ENCODE data around the gene RAD51B. TPM values are rescaled to one million over a fixed set of nuclear protein-coding genes. Genes with fewer than 3 reads are reported as not detected.
"Not testable (repeated sequence)": the region's sequence is repeated elsewhere in the genome, so short reads cannot be mapped to it uniquely, and the experiment has no call there.

RAD51B gene
- total RNA-seq, 6 donors from 2014 or later, result 10.6 to 63.9 (median 18.4) TPM

GRCh38 chr14:68301219-68301618 lies 481.6 kb downstream of the RAD51B start:
- DNase-seq, result no peak
- TF ChIP-seq EP300 (IDR thresholded peaks at IDR 0.05) (no peak), CTCF (IDR thresholded peaks at IDR 0.05) (no peak), POLR2AphosphoS5 (IDR thresholded peaks at IDR 0.05) (no peak), POLR2A (IDR thresholded peaks at IDR 0.05) (no peak)
- WGBS, 2 donors, result 26 to 51% methylated on average over 1 of the region's 1 CpG

GRCh38 chr14:68302938-68303337 lies 483.4 kb downstream of the RAD51B start:
- not testable (repeated sequence) for H3K27ac ChIP-seq; H3K36me3 ChIP-seq; H3K4me3 ChIP-seq; H3K9me3 ChIP-seq; H3K27me3 ChIP-seq; DNase-seq; ATAC-seq (ENCODE audit: low FRiP score in 2 of 2)
- WGBS, 2 donors, result 95 to 96% methylated on average over 2 of the region's 2 CpGs
- peaks cover 2 to 10% (median 8%) of the 10 kb centered on the region in 4 donors for H3K4me1 ChIP-seq

More at GRCh38 chr14:68301219-68301618, 481.6 kb downstream of the RAD51B start:
- no peak overlapping the region for H3K4me3 ChIP-seq
- no peaks in the 10 kb centered on the region for H3K36me3 ChIP-seq
- no peaks in the 10 kb centered on the region for H3K27me3 ChIP-seq
- peaks cover 0 to 7% (median 0%) of the 10 kb centered on the region in 4 donors for H3K9me3 ChIP-seq
- no peak overlapping the region for H3K27ac ChIP-seq
- peaks cover 0 to 4% (median 2%) of the 10 kb centered on the region in 4 donors for H3K4me1 ChIP-seq
- ATAC-seq (ENCODE audit: low FRiP score in 2 of 2), result no peak

- DNase-seq (no peak), ATAC-seq (ENCODE audit: low FRiP score in 2 of 2) (no peak)
- WGBS, 2 donors, result 79 to 93% methylated on average over 4 of the region's 4 CpGs
- H3K27me3 ChIP-seq, result no peaks in the 10 kb centered on the region
- H3K27ac ChIP-seq, result peak overlapping the region in 1 of 4 donors; percentile 21
- H3K9me3 ChIP-seq, result peaks cover 0 to 7% (median 0%) of the 10 kb centered on the region in 4 donors
- TF ChIP-seq POLR2A (IDR thresholded peaks at IDR 0.05) (no peak), CTCF (IDR thresholded peaks at IDR 0.05) (no peak), POLR2AphosphoS5 (IDR thresholded peaks at IDR 0.05) (no peak), EP300 (IDR thresholded peaks at IDR 0.05) (no peak)
- H3K4me3 ChIP-seq, result no peak overlapping the region
- H3K36me3 ChIP-seq, result no peaks in the 10 kb centered on the region
- H3K4me1 ChIP-seq, result peaks cover 5 to 11% (median 10%) of the 10 kb centered on the region in 4 donors
Observed at GRCh38 chr14:68305738-68306137, 486.2 kb downstream of the RAD51B start.

GRCh38 chr14:68306265-68306933 lies 486.8 kb downstream of the RAD51B start:
- DNase-seq (no peak), ATAC-seq (ENCODE audit: low FRiP score in 2 of 2) (no peak)
- Histone ChIP-seq H3K4me1 (peaks cover 5 to 11% (median 10%) of the 10 kb centered on the region in 4 donors), H3K4me3 (no peak overlapping the region), H3K9me3 (peaks cover 0 to 7% (median 0%) of the 10 kb centered on the region in 4 donors), H3K27ac (no peak overlapping the region), H3K27me3 (no peaks in the 10 kb centered on the region), H3K36me3 (no peaks in the 10 kb centered on the region)
- 87 to 92% methylated on average over 4 of the region's 4 CpGs for WGBS, 2 donors
- TF ChIP-seq POLR2A (IDR thresholded peaks at IDR 0.05) (no peak), EP300 (IDR thresholded peaks at IDR 0.05) (no peak)

GRCh38 chr14:68306934-68307789 lies 487.6 kb downstream of the RAD51B start:
- DNase-seq (no peak), ATAC-seq (ENCODE audit: low FRiP score in 2 of 2) (peak in 1 of 2 donors; percentile 26)
- Histone ChIP-seq H3K9me3 (peaks cover 0 to 6% (median 0%) of the 10 kb centered on the region in 4 donors), H3K27me3 (no peaks in the 10 kb centered on the region), H3K4me1 (peaks cover 5 to 11% (median 10%) of the 10 kb centered on the region in 4 donors), H3K27ac (peak overlapping the region in 3 of 4 donors; percentile 20 to 45 (median 32)), H3K36me3 (no peaks in the 10 kb centered on the region), H3K4me3 (no peak overlapping the region)
- 68 to 82% methylated on average over 8 of the region's 8 CpGs for WGBS, 2 donors
- no peak for TF ChIP-seq EP300 (IDR thresholded peaks at IDR 0.05)
- TF ChIP-seq POLR2AphosphoS5 (IDR thresholded peaks at IDR 0.05), result no peak
- no peak for TF ChIP-seq POLR2A (IDR thresholded peaks at IDR 0.05)
- TF ChIP-seq CTCF (IDR thresholded peaks at IDR 0.05), result no peak

Measured in upper lobe of left lung (tissue), 6 donors.